ENCODE measurements around the gene GDPD1. TPM values are rescaled to one million over a fixed set of nuclear protein-coding genes. Genes with fewer than 3 reads are reported as not detected.

Gene GDPD1
- total and polyA plus RNA-seq, 2 donors (not counting 3 experiments of a cell fraction or from before 2014, with no cell fraction given): 2.5 to 4.9 TPM

GRCh38 chr17:59174671-59175070, 45.6 kb upstream of the GDPD1 start:
- Histone ChIP-seq H3K4me3 (replicated peaks in 1 of 3; ENCODE audit: insufficient read depth in 1 of 3, low read depth in 1 of 3, low read length in 3 of 3) (no peak overlapping the region), H3K4me2 (ENCODE audit: insufficient read depth, low read length) (no peak overlapping the region), H3K36me3 (ENCODE audit: control insufficient read depth in 2 of 2, extremely low read depth in 1 of 2, insufficient read depth in 2 of 2, low read length in 2 of 2) (peaks cover 4 to 10% of the 10 kb centered on the region in 2 experiments), H3K27me3 (ENCODE audit: control insufficient read depth in 2 of 2, insufficient read depth in 2 of 2, low read length in 2 of 2) (no peaks in the 10 kb centered on the region), H3K79me2 (ENCODE audit: control insufficient read depth, insufficient read depth, low read length) (peaks cover 43% of the 10 kb centered on the region), H3K27ac (ENCODE audit: insufficient read depth, low read depth, low read length) (no peak overlapping the region), H4K20me1 (replicated peaks; ENCODE audit: control insufficient read depth, extremely low read depth, insufficient read depth, low read length) (no peaks in the 10 kb centered on the region), H3K9me1 (replicated peaks; ENCODE audit: control insufficient read depth, extremely low read depth, insufficient read depth, low read length) (no peaks in the 10 kb centered on the region), H3K9ac (replicated peaks; ENCODE audit: extremely low read depth, insufficient read depth, low read length) (no peak overlapping the region), H3K9me3 (replicated peaks; ENCODE audit: control insufficient read depth, insufficient read depth, low read length) (no peaks in the 10 kb centered on the region), H3K4me1 (ENCODE audit: control insufficient read depth, extremely low read depth, insufficient read depth, low read length) (no peaks in the 10 kb centered on the region), H2AFZ (ENCODE audit: low read depth, low read length) (no peak overlapping the region)
- intact Hi-C loops (cut with micrococcal nuclease) (no loop called here), dilution Hi-C loops (cut with MboI; ENCODE audit: extremely low pct_ligation_motif_present, low sequenced_read_pairs) (no loop called here)
- no peak for FAIRE-seq
- no peak for TF ChIP-seq POLR2AphosphoS5 (IDR thresholded peaks at IDR 0.05; ENCODE audit: insufficient read depth, low read depth, low read length)
- no peak for TF ChIP-seq GATA2 (IDR thresholded peaks at IDR 0.05; ENCODE audit: insufficient read depth, insufficient read length, low read depth, low read length)
- no peak for TF ChIP-seq MYC (IDR thresholded peaks at IDR 0.05; ENCODE audit: low read depth, low read length)
- POLR2A ChIA-PET: no interaction called here
- CTCF ChIA-PET: no interaction called here
- no peak for DNase-seq (ENCODE audit: low read depth, low spot score)
- no TSS peak for BruUV-seq (replicated peaks)

DNA sequence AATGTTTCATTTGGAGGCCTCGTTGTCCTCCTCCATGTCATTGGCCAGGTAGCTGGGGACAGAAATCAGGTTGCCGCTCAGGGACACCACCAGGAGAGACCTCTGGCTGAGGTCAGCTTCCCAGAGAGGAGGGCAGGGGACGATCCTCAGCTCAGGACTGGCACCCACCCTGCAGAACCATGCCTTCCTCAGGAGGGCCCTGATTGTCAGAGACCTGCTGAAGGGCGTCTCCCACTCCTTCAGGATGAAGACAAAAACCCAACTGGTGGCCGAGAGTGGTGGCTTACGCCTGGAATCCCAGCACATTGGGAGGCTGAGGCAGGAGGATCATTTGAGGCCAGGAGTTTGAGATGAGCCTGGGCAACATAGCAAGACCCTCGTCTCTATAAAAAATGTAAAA, 45.2 kb upstream of the GDPD1 start:
- H3K9ac ChIP-seq (replicated peaks; ENCODE audit: extremely low read depth, insufficient read depth, low read length): no peak overlapping the region
- H3K9me1 ChIP-seq (replicated peaks; ENCODE audit: control insufficient read depth, extremely low read depth, insufficient read depth, low read length): no peaks in the 10 kb centered on the region
- peaks cover 42% of the 10 kb centered on the region for H3K79me2 ChIP-seq (ENCODE audit: control insufficient read depth, insufficient read depth, low read length)
- DNase-seq (ENCODE audit: low read depth, low spot score) (no peak), FAIRE-seq (no peak)
- H3K9me3 ChIP-seq (replicated peaks; ENCODE audit: control insufficient read depth, insufficient read depth, low read length): no peaks in the 10 kb centered on the region
- no peaks in the 10 kb centered on the region for H3K27me3 ChIP-seq (ENCODE audit: control insufficient read depth in 2 of 2, insufficient read depth in 2 of 2, low read length in 2 of 2)
- no peak overlapping the region for H2AFZ ChIP-seq (ENCODE audit: low read depth, low read length)
- H3K4me2 ChIP-seq (ENCODE audit: insufficient read depth, low read length): no peak overlapping the region
- ChIA-PET POLR2A (no interaction called here), CTCF (no interaction called here)
- dilution Hi-C loops (cut with MboI; ENCODE audit: extremely low pct_ligation_motif_present, low sequenced_read_pairs) (no loop called here), intact Hi-C loops (cut with micrococcal nuclease) (no loop called here)
- no peak for TF ChIP-seq MYC (IDR thresholded peaks at IDR 0.05; ENCODE audit: low read depth, low read length)
- TF ChIP-seq GATA2 (IDR thresholded peaks at IDR 0.05; ENCODE audit: insufficient read depth, insufficient read length, low read depth, low read length): no peak
- no peak for TF ChIP-seq POLR2A (IDR thresholded peaks at IDR 0.05; ENCODE audit: low read depth, low read length)
- no peak for TF ChIP-seq EZH2 (IDR thresholded peaks at IDR 0.05; ENCODE audit: borderline replicate concordance, low read depth, low read length, severe bottlenecking)
- no peak for TF ChIP-seq FOS (IDR thresholded peaks at IDR 0.05; ENCODE audit: borderline replicate concordance, insufficient read depth, low read length)
- TF ChIP-seq POLR2AphosphoS5 (IDR thresholded peaks at IDR 0.05; ENCODE audit: insufficient read depth, low read depth, low read length): no peak
- TF ChIP-seq MAX (IDR thresholded peaks at IDR 0.05; ENCODE audit: insufficient read depth, insufficient read length): no peak
- no peak for TF ChIP-seq JUN (IDR thresholded peaks at IDR 0.05; ENCODE audit: borderline replicate concordance, insufficient read depth, insufficient read length, low read depth)
- TF ChIP-seq, protein P1, sequence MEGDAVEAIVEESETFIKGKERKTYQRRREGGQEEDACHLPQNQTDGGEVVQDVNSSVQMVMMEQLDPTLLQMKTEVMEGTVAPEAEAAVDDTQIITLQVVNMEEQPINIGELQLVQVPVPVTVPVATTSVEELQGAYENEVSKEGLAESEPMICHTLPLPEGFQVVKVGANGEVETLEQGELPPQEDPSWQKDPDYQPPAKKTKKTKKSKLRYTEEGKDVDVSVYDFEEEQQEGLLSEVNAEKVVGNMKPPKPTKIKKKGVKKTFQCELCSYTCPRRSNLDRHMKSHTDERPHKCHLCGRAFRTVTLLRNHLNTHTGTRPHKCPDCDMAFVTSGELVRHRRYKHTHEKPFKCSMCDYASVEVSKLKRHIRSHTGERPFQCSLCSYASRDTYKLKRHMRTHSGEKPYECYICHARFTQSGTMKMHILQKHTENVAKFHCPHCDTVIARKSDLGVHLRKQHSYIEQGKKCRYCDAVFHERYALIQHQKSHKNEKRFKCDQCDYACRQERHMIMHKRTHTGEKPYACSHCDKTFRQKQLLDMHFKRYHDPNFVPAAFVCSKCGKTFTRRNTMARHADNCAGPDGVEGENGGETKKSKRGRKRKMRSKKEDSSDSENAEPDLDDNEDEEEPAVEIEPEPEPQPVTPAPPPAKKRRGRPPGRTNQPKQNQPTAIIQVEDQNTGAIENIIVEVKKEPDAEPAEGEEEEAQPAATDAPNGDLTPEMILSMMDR (IDR thresholded peaks at IDR 0.05; ENCODE audit: extremely low read depth in 1 of 2, insufficient read depth in 1 of 2, low read depth in 1 of 2, low read length in 2 of 2): no peak
- H3K36me3 ChIP-seq (ENCODE audit: control insufficient read depth in 2 of 2, extremely low read depth in 1 of 2, insufficient read depth in 2 of 2, low read length in 2 of 2): peaks cover 4 to 10% of the 10 kb centered on the region in 2 experiments
- H3K4me1 ChIP-seq (ENCODE audit: control insufficient read depth, extremely low read depth, insufficient read depth, low read length): no peaks in the 10 kb centered on the region
- no TSS peak for BruUV-seq (replicated peaks)
- H3K4me3 ChIP-seq (replicated peaks in 1 of 3; ENCODE audit: insufficient read depth in 1 of 3, low read depth in 1 of 3, low read length in 3 of 3): no peak overlapping the region
- no peak overlapping the region for H3K27ac ChIP-seq (ENCODE audit: insufficient read depth, low read depth, low read length)
- no peaks in the 10 kb centered on the region for H4K20me1 ChIP-seq (replicated peaks; ENCODE audit: control insufficient read depth, extremely low read depth, insufficient read depth, low read length)

Data from endothelial cell of umbilical vein (primary cell).